Measurements from ENCODE around the gene FTCDNL1.
A peak's percentile ranks its signal among the peaks of the same experiment; 100 is the strongest.

FTCDNL1 gene

DNA sequence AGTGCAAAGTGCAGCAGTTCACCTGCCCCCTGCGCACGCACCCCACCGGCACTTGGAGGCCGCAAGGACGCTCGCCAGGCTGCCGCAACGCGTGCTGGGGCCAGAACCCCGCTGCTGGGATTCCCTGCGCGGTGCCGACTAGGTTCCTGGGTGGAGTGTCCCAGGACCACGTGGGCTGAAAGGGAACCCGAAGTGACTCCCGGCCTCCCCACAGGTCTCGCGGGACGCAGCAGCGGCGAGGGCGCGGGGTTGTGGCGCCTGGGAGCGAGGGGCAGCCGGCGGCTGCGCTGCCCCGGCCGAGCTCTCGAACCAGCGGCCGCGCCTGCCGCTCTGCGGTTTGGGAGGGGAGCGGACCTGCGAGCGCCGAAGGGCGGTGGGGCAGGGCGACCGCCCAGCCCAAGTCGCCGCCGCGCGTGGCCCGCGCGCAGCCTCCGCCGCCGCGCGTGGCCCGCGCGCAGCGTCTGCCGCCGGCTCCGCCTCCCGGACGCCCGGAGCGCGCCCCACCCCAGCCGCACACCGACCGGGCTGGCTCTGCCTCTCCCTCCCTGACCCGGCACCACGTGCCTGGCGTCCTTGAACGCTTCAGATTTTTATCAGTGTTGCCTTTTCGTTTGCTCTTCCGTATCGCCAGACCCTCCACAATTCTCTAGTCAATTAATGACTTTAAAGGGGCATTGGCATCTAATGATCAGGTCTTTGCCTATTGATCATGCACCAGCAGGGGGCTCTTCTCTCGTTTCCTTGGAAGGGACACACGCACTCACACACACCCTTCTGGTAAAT, at the start of gene FTCDNL1:
FTCDNL1 (minus strand) TSS at position 475 of the 783 bp plus-strand sequence. CDS start 2,230 bp downstream, outside the sequence.
- DNase-seq (ENCODE audit: low spot score) (no peak), FAIRE-seq (no peak)

DNA sequence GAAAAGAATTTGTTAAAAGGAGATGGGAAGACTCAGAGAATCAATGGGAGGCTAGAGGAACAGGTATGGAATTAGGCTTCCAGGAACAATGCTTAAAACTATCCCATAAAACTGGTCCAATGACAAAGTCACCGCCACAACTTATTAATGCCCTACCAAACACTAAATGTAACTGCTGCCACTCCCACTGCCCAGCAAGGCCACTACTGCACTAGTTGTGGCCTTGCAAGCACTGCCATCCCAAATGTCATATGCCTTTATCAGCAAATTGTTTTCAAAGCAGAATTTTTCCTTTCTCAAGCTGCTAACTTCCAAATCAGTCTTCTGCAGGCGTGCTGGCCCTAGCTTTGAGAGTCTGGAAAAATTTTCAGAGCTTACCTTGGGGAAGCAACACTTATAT, 45.6 kb upstream of the FTCDNL1 start:
- no peak for DNase-seq (ENCODE audit: low spot score)
- no peak for FAIRE-seq

DNA sequence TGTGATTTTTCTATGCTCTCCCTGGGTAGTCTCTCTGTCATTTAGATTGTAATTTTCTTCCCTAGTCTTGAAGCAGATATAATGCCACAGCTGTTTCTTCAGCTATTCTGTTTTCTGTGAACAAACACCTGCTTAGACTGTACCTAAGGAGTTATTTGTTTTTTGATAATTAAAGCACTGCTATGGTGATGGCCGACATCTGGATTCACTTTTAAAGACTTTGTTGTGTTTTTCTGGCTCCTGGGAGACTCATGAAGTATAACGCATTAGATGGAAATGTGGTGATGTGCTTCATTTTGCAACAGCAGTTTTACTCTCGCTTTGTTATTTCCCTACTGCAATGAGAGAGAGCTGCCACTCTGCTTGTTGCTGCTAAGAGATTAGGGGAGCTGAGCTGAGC, 44.4 kb upstream of the FTCDNL1 start:
- DNase-seq (ENCODE audit: low spot score) (no peak), FAIRE-seq (no peak)

DNA sequence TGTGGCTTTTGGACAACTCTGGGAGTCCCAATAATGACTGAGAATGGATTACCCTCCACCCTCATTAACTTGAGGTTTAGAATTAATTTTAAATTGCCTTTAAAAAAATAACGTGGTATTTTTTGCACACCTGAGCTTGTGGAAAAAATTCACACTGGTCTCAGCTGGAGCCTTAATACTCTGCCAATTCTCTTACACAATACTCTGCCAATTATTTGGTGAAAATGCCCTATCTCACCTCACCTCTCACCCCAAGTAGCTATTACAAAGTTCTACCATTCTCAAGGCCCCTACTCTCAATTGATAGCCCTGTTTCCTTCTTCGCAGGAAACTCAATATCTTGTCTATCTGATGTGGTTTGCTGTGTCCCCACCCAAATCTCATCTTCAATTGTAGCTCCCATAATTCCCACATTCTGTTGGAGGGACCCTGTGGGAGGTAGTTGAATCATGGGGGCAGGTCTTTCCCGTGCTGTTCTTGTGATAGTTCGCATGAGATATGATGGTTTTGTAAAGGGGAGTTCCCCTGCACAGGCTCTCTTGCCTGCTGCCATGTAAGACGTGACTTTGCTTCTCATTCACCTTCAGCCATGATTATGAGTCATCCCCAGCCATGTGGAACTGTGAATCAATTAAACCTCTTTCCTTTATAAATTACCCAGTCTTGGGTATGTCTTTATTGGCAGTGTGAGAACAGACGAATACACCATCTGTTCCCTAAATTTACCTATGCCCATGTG, 32.7 kb upstream of the FTCDNL1 start:
- DNase-seq (ENCODE audit: low spot score): no peak
- FAIRE-seq: peak; percentile 42

DNA sequence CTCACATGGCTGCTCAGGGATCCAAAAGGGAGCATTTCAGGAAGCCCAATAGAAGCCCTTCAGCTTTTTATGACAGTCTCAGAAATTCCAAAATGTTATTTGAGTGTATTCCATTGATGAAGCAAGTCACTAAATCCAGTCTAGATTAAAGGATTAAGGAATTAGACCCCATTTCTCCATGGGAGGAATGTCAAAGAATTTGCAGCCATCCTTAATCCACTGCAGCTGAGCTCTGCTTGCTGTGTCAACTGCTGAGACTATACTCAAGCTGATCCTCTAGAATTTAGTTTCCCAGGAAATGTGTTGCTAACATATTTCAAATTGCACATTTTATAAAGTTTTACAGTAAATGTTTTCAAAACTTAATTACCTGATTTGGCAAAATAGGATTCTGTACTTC, 31.7 kb upstream of the FTCDNL1 start:
- no peak for DNase-seq (ENCODE audit: low spot score)
- FAIRE-seq: no peak

DNA sequence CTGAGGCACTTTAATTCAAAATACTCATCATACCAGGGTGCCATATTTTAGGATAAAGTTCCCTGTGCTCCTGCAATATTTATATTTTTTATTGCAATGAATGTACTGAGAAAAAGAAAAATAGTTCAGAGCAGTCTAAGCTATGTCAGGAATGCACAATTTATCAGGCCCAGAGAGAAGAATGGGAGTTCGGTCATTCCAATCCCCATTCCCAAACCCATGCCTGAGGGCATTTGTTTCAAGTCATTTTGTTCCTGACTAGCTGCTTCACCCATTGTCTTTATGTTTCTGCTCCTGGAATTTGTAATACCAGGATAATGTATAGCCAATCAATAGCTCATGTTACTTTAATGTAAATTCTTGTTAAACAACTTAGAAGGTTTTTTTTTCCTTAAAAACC, 24.4 kb upstream of the FTCDNL1 start:
- FAIRE-seq (no peak), DNase-seq (ENCODE audit: low spot score) (no peak)

DNA sequence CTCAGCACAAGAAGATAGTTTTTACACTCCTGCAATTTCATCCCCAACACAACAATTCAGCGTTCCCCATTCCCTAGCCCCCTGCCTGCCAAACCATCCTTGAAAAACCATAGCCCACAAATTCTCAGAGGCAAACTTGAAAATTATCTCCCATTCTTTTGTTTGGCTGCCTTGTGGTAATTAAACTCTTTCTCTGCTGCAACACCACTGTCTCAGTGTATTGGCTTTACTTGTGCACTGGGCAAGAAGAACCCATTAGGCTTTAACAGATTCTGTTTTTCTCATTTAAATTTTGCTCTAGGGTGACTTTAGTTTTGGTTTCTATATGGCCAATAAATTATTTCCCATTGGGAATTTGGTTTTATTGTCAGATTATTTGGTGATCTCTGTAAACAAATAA, 23.2 kb upstream of the FTCDNL1 start:
- no peak for FAIRE-seq

DNA sequence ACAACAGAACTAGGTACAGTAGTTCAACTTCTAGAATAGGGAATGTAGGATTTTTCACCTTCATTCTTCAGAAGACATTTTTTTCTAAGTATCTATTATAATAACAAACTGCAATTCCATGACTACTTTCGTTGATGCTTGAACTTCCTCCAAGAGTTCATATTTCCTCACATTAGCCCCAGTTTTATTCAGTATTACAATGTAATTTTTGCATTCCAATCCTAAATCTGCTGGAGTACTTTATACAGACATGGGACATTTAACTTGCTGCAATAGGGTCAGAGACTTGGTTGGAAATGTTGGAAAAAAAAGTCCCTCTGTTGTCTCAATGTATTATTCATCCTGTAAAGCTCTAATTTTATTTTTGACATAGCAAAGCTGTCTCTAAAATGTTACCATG, 19.6 kb upstream of the FTCDNL1 start:
- no peak for DNase-seq (ENCODE audit: low spot score)
- FAIRE-seq: no peak

More for the DNA sequence above, 23.2 kb upstream of the FTCDNL1 start:
- no peak for DNase-seq (ENCODE audit: low spot score)

DNA sequence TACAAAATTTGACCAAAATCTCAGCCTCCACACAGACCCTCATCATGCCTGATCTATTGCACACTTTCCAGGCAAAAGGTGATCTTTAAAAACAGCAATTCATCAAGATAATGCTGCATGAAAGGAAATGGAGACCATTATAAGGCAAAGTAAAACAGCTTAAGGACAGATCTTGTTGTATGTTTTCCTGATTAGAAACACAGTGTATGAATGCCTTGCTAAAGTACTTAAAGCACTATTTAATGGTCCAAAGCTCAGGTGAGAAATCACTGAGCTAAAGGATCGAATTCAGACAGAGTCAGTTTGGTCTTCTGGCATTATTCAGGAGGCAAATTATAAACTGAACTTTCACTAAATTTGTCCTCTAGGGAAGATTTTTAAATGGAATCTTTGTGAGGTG, 18.7 kb upstream of the FTCDNL1 start:
- no peak for FAIRE-seq
- no peak for DNase-seq (ENCODE audit: low spot score)

DNA sequence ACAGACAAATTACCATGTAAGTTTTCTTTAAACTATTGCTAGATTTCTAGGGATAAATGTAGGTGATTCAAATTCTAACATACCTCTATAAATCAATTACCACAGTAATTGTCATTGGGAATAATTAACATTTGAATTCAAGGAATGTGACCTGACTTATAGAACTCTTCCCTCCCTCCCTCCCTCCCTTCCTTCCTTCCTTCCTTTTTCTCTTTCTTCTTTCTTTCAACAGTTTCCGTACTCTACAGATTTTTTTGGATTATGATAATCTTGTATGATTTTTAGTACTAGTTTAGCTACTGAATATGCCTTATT, 18.2 kb upstream of the FTCDNL1 start:
- DNase-seq (ENCODE audit: low spot score) (no peak), FAIRE-seq (no peak)

DNA sequence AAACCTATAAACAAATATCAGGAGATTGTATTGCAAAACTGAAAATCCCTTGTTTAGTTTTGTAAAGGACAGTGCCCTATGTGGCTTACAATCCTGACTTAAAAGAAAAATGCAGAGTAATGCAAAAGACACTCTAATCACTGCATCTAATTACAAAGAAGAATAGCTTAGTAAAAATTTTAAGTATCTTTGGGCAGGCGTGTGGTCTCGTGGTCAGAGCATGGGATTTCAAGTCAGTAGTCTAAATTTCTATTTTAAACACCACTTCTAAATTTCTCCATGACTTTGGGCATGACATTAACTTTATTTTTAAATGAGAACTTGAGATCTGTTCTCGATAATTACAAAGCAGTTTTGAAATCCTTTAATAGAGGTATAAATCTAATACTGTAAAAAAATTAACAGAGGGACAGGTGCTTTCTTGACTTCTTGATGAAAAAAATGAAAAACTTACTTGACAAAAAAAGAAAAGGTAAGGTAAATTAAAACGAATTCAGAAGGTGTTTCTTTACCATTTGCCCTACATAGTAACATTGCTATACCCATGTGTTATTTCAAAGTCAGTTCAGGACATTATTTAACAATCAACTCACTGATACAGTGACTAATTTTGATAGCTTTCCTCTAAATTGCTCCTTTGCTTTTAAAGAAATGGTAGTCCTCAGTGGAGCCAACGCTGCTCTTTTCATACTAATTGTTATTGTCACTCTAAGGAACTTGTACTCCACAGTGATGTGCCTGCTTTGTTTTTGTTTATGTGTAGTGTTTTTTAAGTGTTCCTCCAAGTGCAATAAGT, 17.6 kb upstream of the FTCDNL1 start:
- no peak for FAIRE-seq
- no peak for DNase-seq (ENCODE audit: low spot score)

DNA sequence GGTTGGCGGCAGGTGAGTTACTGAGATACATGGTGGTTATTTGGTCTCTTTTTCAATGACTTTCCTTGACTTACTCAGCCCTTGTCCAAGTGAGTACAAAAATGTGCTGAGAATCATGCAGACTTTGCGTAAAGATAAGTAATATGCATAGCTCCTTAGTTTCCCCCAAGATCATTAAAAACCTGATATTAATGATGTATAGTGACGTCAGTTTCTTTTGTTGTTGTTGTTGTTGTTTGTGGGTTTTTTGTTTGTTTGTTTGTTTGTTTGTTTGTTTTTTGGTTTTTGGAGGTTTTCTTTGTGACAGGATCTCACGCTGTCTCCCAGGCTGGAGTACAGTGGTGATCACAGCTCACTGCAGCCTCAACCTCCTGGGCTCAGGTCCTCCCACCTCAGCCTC, 14.9 kb upstream of the FTCDNL1 start:
- DNase-seq (ENCODE audit: low spot score) (no peak), FAIRE-seq (no peak)

DNA sequence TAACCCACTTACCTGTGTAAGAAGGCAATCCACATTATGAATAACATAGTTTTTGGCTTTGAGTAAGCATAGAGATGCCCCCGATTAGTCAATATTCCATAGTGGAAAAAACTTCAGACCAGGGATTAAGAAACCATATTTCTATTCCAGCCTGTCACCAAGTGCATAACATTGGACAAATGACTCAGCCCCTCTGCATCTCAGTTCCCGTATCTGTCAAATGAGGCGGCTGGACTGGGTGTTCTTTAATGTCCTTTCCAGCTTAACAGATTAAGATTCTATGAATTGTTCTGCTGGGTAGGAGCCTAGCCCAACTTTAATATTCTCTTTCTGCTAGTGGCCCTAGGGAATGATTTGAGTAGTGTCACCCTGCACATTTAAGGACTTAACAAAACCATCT, 11.8 kb upstream of the FTCDNL1 start:
- FAIRE-seq (no peak), DNase-seq (ENCODE audit: low spot score) (no peak)

DNA sequence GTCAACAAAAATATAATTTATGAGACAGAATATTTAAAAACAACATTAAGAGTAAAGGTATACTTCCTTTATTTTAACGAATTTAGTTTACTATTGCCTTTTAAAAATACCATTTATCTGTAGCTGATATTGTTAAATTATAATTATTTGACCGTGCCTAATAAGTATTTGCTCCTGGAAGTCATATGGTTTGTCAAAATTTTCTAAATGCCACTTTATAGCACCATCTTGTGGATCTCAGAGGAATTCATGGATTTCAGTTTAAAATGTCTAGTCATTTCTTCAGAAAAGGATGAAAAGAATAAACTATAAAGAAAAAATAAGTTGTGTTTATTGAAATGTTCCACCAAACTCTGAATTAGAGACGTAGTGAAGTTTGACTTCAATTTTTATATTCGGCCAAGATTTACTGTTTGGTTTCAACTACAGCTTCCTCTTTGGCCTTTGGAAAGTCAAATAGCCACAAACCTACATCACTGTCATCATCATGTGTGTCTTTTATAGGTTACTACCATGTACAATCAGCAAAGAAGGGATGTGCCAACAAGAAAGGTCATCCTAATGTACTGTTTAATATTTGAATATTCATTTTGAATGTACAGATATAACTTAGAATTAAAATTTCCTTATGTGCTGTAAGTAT, 10.3 kb upstream of the FTCDNL1 start:
- DNase-seq (ENCODE audit: low spot score) (peak; percentile 9), FAIRE-seq (no peak)

DNA sequence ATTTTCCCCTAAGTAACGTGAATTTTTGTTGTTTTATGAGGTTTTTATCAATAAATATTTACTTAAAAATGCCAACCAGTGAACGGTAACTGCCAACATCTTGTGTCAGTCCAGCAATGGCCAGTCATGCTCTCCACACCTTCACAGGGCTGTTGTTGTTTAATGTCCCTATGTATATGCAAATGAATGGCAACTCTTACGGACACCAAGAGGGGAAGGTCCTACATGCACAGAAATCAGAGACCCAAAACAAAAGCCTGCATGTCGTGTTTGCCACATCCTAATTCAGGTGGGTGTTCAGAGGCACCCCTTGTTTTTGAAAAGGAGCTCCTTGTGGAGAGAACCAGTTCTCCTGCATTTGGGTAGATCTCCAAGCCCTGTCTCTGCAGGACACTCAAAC, 4.8 kb upstream of the FTCDNL1 start:
- no peak for DNase-seq (ENCODE audit: low spot score)
- FAIRE-seq: no peak

DNA sequence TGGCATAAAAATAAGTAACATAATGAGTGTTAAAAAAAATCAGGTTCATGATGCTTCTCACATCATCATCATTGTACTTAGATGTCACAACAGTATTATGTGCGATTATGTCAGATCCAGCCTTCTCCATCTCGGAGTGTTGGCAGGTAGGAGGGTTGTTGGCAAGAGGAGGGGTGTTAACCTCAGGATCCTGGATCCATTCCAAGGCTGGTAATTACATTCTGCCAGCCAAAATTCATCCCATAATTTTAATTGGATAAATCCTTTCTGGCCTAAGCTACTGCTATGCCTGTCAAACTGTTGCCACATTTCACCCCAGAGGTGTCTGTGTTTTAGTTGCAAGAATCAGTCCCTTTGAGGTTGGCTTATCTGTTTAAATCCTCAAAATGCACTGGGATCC, 891 bp upstream of the FTCDNL1 start:
- no peak for DNase-seq (ENCODE audit: low spot score)
- FAIRE-seq: no peak

DNA sequence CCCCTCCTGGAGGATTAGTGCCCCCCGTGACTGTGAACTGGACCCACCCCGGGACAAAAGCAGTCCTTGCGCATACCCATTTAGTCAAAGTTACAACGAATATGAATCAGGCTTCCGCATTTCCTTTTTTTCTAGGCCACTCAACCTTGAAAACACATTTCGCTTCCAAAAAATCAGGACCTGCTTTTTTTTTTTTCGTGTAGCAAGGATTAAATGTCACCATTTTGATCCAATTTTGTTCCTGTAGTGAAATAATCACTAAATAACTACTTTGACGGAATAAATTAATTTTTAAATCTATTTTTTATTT, 464 bp upstream of the FTCDNL1 start:
- FAIRE-seq: no peak
- DNase-seq (ENCODE audit: low spot score): no peak

DNA sequence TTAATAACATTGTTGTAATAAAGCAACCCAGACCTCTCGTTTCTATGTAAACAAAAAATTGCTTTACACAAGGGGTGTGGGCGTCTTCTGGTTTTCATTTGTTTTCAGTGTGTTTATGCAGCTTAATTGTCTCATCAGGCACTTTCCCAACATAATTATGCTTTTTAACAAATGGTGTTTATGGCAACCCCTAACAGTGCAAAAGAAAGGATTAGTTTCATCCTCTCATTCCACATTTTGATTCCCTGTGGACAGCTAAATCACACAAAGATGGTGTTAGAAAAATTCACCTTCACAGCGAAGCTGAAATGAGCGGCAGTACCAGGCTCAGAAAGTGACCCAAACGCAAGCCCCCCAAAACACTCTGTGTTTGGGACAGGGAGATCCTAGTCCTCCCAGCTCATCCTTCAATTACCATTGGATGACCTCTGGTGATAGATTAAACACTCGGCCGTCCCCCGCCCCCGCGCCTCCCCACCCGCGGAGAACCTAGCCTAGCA, 724 bp downstream of the FTCDNL1 start:
- DNase-seq (ENCODE audit: low spot score) (no peak), FAIRE-seq (no peak)

DNA sequence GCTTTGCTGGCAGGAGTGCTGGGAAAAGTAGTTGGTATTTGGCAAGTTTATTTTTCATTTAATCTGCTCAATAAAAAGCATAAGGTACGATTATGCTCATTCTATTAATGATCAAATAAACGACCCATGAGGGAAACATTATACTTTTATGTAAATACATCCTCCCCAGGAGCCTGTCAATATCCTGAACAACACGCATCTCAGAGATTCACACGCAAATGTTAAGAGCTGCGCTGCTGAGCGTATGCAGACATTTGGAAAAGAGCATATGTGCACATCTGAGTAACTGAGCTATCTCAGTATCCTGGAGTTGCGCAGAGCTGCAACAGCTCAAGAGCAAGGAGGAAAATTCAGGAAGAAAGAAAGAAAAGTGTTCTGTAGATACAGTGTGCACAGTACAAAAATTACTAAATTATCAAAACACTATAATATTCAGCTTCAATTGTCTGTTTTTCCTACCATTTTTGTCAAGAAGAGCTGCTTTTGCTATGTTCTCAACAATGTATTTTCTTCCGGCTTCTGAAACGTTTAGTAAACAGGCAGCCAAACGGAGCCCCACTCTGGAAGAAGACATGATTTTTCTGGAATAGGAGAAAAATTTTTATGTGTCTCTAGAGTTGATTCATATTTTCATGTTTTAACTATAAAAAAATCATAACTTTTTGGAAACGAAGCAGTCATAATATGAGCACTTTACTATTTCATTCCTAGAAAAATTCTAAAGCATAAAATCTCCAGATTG, 2.4 kb downstream of the FTCDNL1 start:
- no peak for DNase-seq (ENCODE audit: low spot score)
- no peak for FAIRE-seq

DNA sequence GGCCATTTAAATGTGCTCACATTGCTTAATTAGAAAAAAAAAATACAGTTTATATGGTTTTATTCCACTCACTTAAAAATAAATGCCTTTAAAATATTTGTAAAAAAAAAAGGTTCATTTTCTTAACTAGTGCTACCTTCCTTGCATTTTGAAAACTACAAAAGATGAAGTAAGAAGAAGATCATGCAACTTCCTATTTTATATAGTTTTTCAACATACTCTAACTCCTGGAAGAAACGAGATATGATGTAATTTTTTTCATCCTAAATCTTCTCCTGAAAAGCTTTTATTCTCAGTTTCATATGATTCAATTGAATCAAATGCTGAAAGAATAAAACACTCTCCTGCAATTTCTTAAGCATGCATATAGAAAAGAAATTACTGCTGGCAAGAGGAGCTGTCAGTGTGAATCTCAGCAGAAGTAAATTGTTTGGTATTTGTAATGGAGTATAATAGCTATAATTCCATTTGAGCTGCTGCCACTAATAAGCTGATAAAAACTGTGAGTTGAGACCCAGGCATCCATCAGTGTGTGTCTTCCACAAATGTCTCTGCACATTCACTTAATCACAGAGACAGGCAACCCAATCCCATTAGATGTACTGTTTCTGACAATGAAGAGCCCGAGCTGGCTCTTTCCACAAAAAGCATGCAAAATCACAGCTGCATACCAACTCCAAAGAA, 3.7 kb downstream of the FTCDNL1 start:
- DNase-seq (ENCODE audit: low spot score) (no peak), FAIRE-seq (no peak)
